T-helper 17 cell (primary cell): ENCODE results near the gene TOP2B. TPM values are rescaled to one million over a fixed set of nuclear protein-coding genes. Genes with fewer than 3 reads are reported as not detected.

Experiments used
- ATAC-seq: fragments of 150-1000 bp; cut with Tn5 transposase; 2 replicates; pipeline ENCODE4 v1.10.0; 2021; ENCODE audit warnings: mild to moderate bottlenecking, moderate library complexity
- DNase-seq, 3 donors: peaks; one replicate each; pipeline versions ENCODE4 v3.0.0 to v3.0.0-alpha.2; 2020 to 2021
- H3K9me3 ChIP-seq: one replicate; pipeline ENCODE4 v1.7.0; 2013; ENCODE audit warnings: low read length, mild to moderate bottlenecking; ENCODE audit not compliant: control insufficient read depth, poor library complexity, severe bottlenecking
- H3K27ac Mint-ChIP-seq: one replicate; pipeline ENCODE4 v1.8.0; 2022; ENCODE audit warnings: mild to moderate bottlenecking, moderate library complexity, mixed read lengths
- H3K27me3 Mint-ChIP-seq: one replicate; pipeline ENCODE4 v1.8.0; 2022; ENCODE audit warnings: mixed read lengths
- H3K36me3 Mint-ChIP-seq: one replicate; pipeline ENCODE4 v1.8.0; 2022; ENCODE audit warnings: low read depth, mixed read lengths
- H3K4me1 Mint-ChIP-seq: one replicate; pipeline ENCODE4 v1.8.0; 2022; ENCODE audit warnings: mild to moderate bottlenecking, mixed read lengths
- H3K4me3 Mint-ChIP-seq: one replicate; pipeline ENCODE4 v1.8.0; 2022; ENCODE audit warnings: mild to moderate bottlenecking, moderate library complexity, mixed read lengths
- total RNA-seq, 4 donors: library from RNA in 2 of 4; stranded (reverse) in 2 of 4; gene quantifications; one replicate each; pipeline ENCODE4 v1.2.3 and lab custom pipeline; 2022 to 2026

The TOP2B gene
- total RNA-seq, 2 donors from 2014 or later = 91.8 to 113 TPM

GRCh38 chr3:25635038-25635437 lies 29.7 kb downstream of the TOP2B start:
- Mint-ChIP-seq H3K27me3 (no peaks in the 10 kb centered on the region), H3K4me1 (peaks cover 14% of the 10 kb centered on the region), H3K27ac (peak overlapping the region; percentile 63), H3K4me3 (no peak overlapping the region), H3K36me3 (peaks cover 4% of the 10 kb centered on the region)
- ATAC-seq = no peak
- no peak for DNase-seq
- H3K9me3 ChIP-seq = no peaks in the 10 kb centered on the region

GRCh38 chr3:25633919-25634318 lies 30.8 kb downstream of the TOP2B start:
- no peak for ATAC-seq
- no peaks in the 10 kb centered on the region for H3K9me3 ChIP-seq
- DNase-seq = no peak
- peaks cover 6% of the 10 kb centered on the region for H3K36me3 Mint-ChIP-seq
- no peak overlapping the region for H3K4me3 Mint-ChIP-seq
- H3K4me1 Mint-ChIP-seq = peaks cover 14% of the 10 kb centered on the region
- H3K27me3 Mint-ChIP-seq = no peaks in the 10 kb centered on the region
- H3K27ac Mint-ChIP-seq = peak overlapping the region; percentile 63

DNA sequence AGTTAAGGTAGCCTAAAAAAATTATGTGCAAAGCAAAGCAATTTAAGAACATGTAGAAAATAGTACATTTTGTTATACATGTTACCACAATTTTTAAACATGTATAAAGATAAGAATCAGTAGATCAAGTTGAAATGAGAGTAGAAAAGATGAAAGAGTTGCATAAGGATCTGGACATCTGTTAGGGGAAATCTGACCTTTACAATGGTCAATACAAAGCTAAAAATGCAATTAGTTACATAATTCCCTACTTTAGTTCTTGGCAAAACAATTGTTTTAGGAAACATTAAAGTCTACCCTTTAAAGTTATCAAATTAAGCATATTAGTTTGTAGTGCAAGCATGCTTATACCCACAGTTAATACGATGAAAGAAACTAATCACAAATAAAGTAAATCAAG lies 32.7 kb downstream of the TOP2B start:
- no peaks in the 10 kb centered on the region for H3K27me3 Mint-ChIP-seq
- H3K9me3 ChIP-seq = no peaks in the 10 kb centered on the region
- ATAC-seq (no peak), DNase-seq (no peak)
- H3K27ac Mint-ChIP-seq = peak overlapping the region; percentile 14
- H3K4me3 Mint-ChIP-seq = no peak overlapping the region
- peaks cover 6% of the 10 kb centered on the region for H3K36me3 Mint-ChIP-seq
- peaks cover 14% of the 10 kb centered on the region for H3K4me1 Mint-ChIP-seq

DNA sequence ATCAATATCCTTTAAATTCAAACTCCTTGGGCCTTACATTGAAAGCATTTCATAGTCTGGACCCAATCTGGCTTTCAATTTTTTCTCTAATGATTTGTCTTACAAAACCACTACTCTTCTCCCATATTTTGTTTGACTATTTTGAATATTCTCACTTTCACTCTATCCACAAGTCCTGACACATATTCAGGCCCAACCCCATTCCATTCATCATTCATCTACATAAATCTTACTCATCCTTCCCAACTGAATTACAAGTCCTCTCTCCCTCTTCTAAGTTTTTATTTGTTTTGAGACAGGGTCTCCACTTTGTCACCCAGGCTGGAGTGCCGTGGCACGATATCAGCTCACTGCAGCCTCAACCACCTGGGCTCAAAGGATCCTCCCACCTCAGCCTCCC lies 43.6 kb downstream of the TOP2B start:
- ATAC-seq (no peak), DNase-seq (no peak)
- no peaks in the 10 kb centered on the region for H3K9me3 ChIP-seq
- H3K4me3 Mint-ChIP-seq = no peak overlapping the region
- H3K4me1 Mint-ChIP-seq = peaks cover 9% of the 10 kb centered on the region
- H3K27ac Mint-ChIP-seq = peak overlapping the region; percentile 59
- H3K27me3 Mint-ChIP-seq = no peaks in the 10 kb centered on the region
- H3K36me3 Mint-ChIP-seq = peaks cover 23% of the 10 kb centered on the region

DNA sequence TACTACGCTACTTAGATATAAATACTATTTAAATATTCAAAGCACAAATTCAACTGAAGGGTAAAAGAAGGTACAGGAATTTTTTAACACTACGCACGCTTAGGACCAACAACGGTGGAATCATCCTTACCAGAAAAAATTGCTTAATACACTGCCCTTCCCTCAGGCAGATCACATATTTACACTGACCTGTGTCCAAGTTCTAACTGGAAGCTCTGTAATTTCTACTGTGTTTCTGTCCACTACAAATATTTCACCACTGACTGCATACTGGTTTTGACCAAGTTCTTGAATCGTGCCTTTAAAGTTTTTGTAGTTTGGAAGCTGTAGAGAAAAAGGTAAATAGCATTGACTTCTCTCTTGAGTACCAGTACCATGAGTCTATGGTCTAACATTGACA lies 44.2 kb downstream of the TOP2B start:
- no peaks in the 10 kb centered on the region for H3K9me3 ChIP-seq
- Mint-ChIP-seq H3K36me3 (peaks cover 20% of the 10 kb centered on the region), H3K27me3 (no peaks in the 10 kb centered on the region), H3K27ac (peak overlapping the region; percentile 72), H3K4me1 (peaks cover 9% of the 10 kb centered on the region), H3K4me3 (no peak overlapping the region)
- DNase-seq = no peak
- ATAC-seq = no peak

DNA sequence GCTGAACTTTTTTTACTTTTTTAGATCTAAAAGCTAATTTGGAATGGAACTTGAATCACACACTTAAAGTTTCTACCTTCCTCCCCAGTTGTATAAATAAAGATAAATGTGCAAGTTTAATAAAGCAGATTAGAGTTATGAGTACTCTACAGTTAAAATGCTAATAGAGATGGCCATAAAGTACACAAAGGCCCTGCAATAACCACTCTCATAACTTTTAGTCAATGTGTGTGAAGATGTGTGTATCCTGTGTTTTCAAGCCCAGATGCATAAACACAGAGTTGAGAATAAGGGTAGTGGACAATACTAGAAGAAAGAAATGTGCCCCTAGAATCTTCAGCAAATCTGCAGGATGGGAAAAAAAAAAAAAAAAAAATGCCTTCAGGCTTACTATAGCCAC lies 45.3 kb downstream of the TOP2B start:
- DNase-seq = no peak
- Mint-ChIP-seq H3K27ac (peak overlapping the region; percentile 72), H3K4me3 (no peak overlapping the region), H3K36me3 (peaks cover 20% of the 10 kb centered on the region), H3K27me3 (no peaks in the 10 kb centered on the region), H3K4me1 (peaks cover 9% of the 10 kb centered on the region)
- no peaks in the 10 kb centered on the region for H3K9me3 ChIP-seq
- no peak for ATAC-seq

- Mint-ChIP-seq H3K27me3 (no peaks in the 10 kb centered on the region), H3K4me3 (no peak overlapping the region), H3K27ac (peak overlapping the region; percentile 72), H3K4me1 (peaks cover 11% of the 10 kb centered on the region), H3K36me3 (peaks cover 16% of the 10 kb centered on the region)
- ATAC-seq (no peak), DNase-seq (no peak)
- no peaks in the 10 kb centered on the region for H3K9me3 ChIP-seq
Measured at GRCh38 chr3:25618028-25618427, 46.7 kb downstream of the TOP2B start.

DNA sequence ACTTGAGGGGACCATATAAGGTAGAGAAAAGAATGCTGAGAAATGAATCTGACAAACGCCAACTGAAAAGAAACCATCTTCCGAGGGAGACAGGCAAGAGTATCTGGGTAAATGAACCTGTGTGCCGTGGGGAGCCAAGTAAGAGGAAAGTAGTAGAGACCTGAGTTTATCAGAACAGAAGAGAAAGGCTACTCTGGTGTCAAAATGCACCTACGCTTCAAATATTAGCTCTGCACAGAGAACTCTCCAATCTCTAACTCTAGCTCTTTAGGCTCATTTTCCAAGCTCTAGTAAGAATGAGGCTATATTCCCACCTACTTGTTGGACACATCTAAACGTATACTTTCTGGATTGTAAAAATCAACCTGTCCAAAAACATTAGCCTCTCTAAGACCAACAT lies 53.5 kb downstream of the TOP2B start:
- H3K9me3 ChIP-seq = no peaks in the 10 kb centered on the region
- H3K27me3 Mint-ChIP-seq = no peaks in the 10 kb centered on the region
- no peak overlapping the region for H3K4me3 Mint-ChIP-seq
- DNase-seq = no peak
- no peak overlapping the region for H3K27ac Mint-ChIP-seq
- ATAC-seq = no peak
- H3K4me1 Mint-ChIP-seq = peaks cover 6% of the 10 kb centered on the region
- peaks cover 3% of the 10 kb centered on the region for H3K36me3 Mint-ChIP-seq

- H3K36me3 Mint-ChIP-seq = peaks cover 3% of the 10 kb centered on the region
- H3K27ac Mint-ChIP-seq = peak overlapping the region; percentile 47
Measured at GRCh38 chr3:25610779-25611178, 53.9 kb downstream of the TOP2B start.

DNA sequence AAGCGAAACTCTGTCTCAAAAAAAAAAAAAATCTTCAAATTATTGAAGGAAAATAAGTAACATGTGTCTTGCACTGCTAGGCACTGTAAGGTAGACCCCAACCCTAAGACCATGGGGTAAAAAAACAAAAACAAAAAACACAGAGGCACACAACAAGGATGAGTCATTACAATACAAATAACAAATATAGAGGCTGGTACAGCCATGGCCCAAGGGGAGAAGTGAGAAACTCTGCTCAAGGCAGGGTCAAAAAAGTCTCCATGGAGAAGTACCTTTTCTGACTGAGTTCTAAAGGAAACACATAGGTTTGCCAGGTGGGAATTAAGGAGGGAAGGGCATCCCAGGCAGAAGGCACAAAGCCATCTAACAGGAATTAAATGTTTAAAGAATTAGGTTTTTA lies 54.5 kb downstream of the TOP2B start:
- H3K9me3 ChIP-seq = no peaks in the 10 kb centered on the region
- Mint-ChIP-seq H3K36me3 (peaks cover 3% of the 10 kb centered on the region), H3K4me1 (peaks cover 8% of the 10 kb centered on the region), H3K4me3 (no peak overlapping the region), H3K27ac (peak overlapping the region; percentile 47), H3K27me3 (no peaks in the 10 kb centered on the region)
- no peak for DNase-seq
- ATAC-seq = no peak

More at GRCh38 chr3:25610779-25611178, 53.9 kb downstream of the TOP2B start:
- no peak for ATAC-seq
- H3K4me1 Mint-ChIP-seq = peaks cover 6% of the 10 kb centered on the region
- no peak overlapping the region for H3K4me3 Mint-ChIP-seq
- H3K27me3 Mint-ChIP-seq = no peaks in the 10 kb centered on the region
- H3K9me3 ChIP-seq = no peaks in the 10 kb centered on the region
- DNase-seq = no peak

DNA sequence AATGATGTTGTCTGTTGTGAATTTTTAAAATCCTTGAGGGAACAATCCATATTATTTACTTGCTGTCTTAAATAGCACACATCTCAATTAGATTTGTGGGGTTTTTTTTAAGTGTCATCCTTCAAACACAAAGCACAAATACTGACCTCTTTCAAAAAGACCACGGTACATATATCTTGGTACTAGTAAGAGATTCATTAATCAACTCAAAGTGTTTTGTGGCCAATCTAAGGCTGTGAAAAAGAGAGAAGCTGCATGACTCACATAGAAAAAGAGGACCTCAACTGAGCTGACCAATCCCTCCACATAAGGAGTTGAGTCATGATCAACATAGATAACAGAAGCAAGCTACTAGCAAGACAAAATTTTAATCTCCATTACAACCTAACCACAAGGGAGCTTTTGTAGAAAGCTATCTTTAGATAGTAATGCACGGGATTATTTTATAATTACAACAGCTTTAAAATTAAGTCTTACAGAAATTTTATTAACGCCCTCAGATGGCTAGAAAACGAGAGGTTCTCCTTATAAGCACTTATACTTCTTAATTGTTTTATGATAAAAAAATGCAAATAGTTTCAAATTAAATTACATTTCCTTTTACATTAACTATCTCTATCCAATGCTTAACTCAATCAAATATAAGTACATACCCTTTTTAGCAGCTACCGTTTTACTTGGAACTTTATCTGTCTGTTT lies 60.5 kb downstream of the TOP2B start:
- Mint-ChIP-seq H3K27me3 (no peaks in the 10 kb centered on the region), H3K27ac (peak overlapping the region; percentile 72), H3K4me1 (peaks cover 2% of the 10 kb centered on the region), H3K4me3 (no peak overlapping the region), H3K36me3 (peaks cover 6% of the 10 kb centered on the region)
- DNase-seq (no peak), ATAC-seq (peak; percentile 50)
- no peaks in the 10 kb centered on the region for H3K9me3 ChIP-seq

GRCh38 chr3:25603703-25604102 lies 61.0 kb downstream of the TOP2B start:
- Mint-ChIP-seq H3K27me3 (no peaks in the 10 kb centered on the region), H3K4me1 (peaks cover 3% of the 10 kb centered on the region), H3K27ac (peak overlapping the region; percentile 72), H3K4me3 (no peak overlapping the region), H3K36me3 (peaks cover 7% of the 10 kb centered on the region)
- ATAC-seq (no peak), DNase-seq (no peak)
- H3K9me3 ChIP-seq = no peaks in the 10 kb centered on the region

DNA sequence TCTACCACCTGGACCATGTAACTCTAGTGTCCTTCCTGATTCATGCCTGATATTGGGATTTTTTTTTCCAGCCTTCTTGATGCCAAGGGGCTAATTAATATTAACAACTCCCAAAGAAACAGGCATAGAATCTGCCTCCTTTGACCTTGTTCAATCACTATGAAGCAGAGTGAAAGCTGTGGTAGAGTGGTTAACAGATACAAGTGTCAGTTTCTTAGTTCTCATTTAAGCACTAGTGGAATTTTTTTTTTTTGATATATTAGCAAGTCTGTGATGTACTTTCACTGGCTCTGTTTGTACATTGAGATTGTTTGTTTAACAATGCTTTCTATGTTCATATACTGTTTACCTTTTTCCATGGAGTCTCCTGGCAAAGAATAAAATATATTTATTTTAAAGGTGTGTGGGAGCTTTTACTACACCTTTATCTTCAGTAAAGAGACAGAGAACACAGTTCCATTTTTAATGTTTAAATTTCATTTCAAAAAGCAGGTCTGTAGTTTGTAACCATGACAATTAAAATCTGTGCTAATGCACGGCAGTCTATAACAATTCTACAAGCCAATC lies 67.1 kb downstream of the TOP2B start:
- ATAC-seq = no peak
- H3K9me3 ChIP-seq = no peaks in the 10 kb centered on the region
- Mint-ChIP-seq H3K27ac (no peak overlapping the region), H3K36me3 (peaks cover 9% of the 10 kb centered on the region), H3K4me3 (no peak overlapping the region), H3K27me3 (no peaks in the 10 kb centered on the region), H3K4me1 (peaks cover 7% of the 10 kb centered on the region)
- DNase-seq = no peak

DNA sequence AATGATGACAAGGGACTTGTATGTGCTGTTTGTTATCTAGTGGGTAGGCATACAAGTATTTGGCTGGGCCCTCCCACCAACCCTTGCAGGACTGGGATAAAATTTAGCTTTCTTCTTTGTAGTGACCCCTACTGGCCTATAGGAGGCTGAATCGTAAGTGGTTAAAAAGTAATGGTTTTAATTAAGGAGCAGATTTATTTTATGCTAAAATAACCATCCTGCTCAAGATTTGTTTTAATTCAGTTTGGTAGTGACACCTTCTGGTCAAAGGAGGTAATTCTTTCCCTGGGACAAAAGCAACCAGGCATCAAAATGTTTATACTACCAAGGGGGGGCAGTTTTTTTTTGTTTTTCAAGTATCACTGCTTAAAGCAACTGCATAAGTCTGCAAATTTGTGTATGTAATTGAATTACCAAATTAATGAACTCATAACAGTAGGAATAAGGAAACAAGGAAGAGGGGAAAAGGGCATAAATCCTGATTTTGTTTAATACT lies 70.7 kb downstream of the TOP2B start:
- ATAC-seq (peak; percentile 77), DNase-seq (no peak)
- H3K4me3 Mint-ChIP-seq = no peak overlapping the region
- peaks cover 7% of the 10 kb centered on the region for H3K4me1 Mint-ChIP-seq
- peak overlapping the region; percentile 72 for H3K27ac Mint-ChIP-seq
- H3K9me3 ChIP-seq = no peaks in the 10 kb centered on the region
- peaks cover 4% of the 10 kb centered on the region for H3K36me3 Mint-ChIP-seq
- H3K27me3 Mint-ChIP-seq = no peaks in the 10 kb centered on the region
